HEK293 (cell line): Measurements from ENCODE around the gene RUNX1.

ENCODE experiments used
- CTCF ChIA-PET: fragments of 350-600 bp; formaldehyde crosslinking; extraction: SDS; loops from one replicate; lab custom pipeline; 2021; ENCODE audit warnings: antibody characterized with exemption; lab: Yijun Ruan, JAX
- POLR2A ChIA-PET: fragments of 300-600 bp; formaldehyde crosslinking; extraction: SDS; loops from one replicate; lab custom pipeline; 2020; ENCODE audit warnings: antibody characterized with exemption, inconsistent platforms; lab: Yijun Ruan, JAX
- H3K27ac ChIP-seq: fragments of 200-500 bp; sonication (Bioruptor generic); 2 replicates; pipeline ENCODE4 v1.5.1; 2014; ENCODE audit warnings: low read depth, low read length, control low read depth, inconsistent platforms; ENCODE audit errors: extremely low read depth
- H3K36me3 ChIP-seq, 2 experiments: fragments of 200-500 bp in 1 of 2; sonication (Bioruptor generic) in 1 of 2; 1 replicate in 1 of 2; 2 replicates in 1 of 2; pipeline ENCODE4 v1.5.1; 2014 to 2017; ENCODE audit warnings: inconsistent platforms in 2 of 2, low read length in 2 of 2; ENCODE audit not compliant: control insufficient read depth in 2 of 2, insufficient read depth in 1 of 2
- H3K4me1 ChIP-seq: fragments of 200-500 bp; sonication (Bioruptor generic); 2 replicates; pipeline ENCODE4 v1.5.1; 2014; ENCODE audit warnings: mild to moderate bottlenecking, low read length, inconsistent platforms; ENCODE audit not compliant: control insufficient read depth, insufficient read depth
- H3K4me3 ChIP-seq: 2 replicates; pipeline ENCODE4 v1.5.1; 2011; ENCODE audit warnings: low read depth, mild to moderate bottlenecking, control low read depth, low read length, moderate library complexity
- H3K9me3 ChIP-seq: fragments of 200-500 bp; sonication (Bioruptor generic); 2 replicates; pipeline ENCODE4 v1.5.1; 2014; ENCODE audit warnings: low read depth, low read length, inconsistent platforms; ENCODE audit not compliant: control insufficient read depth, insufficient read depth
- GFI1B ChIP-seq: fragments of 450-650 bp; formaldehyde crosslinking; IDR thresholded peaks from 2 replicates; pipeline ENCODE4 v1.5.1; 2016; ENCODE audit warnings: missing biosample characterization, missing genetic modification characterization
- HOXD13 ChIP-seq: sonication (generic); formaldehyde crosslinking; IDR thresholded peaks from 2 replicates; pipeline ENCODE4 v1.8.0; 2022; ENCODE audit warnings: missing genetic modification reagents, borderline replicate concordance
- OVOL3 ChIP-seq: fragments of 450-650 bp; formaldehyde crosslinking; IDR thresholded peaks from 2 replicates; pipeline ENCODE4 v1.5.1; 2016; ENCODE audit warnings: missing biosample characterization, missing genetic modification characterization
- SALL2 ChIP-seq: fragments of 450-650 bp; formaldehyde crosslinking; IDR thresholded peaks from 2 replicates; pipeline ENCODE4 v1.5.0; 2017; ENCODE audit warnings: missing biosample characterization, mild to moderate bottlenecking, missing genetic modification characterization, borderline replicate concordance
- ZBTB44 ChIP-seq: fragments of 450-650 bp; IDR thresholded peaks from 2 replicates; pipeline ENCODE4 v1.5.1; 2018; ENCODE audit warnings: missing biosample characterization, mild to moderate bottlenecking, missing genetic modification characterization
- ZNF10 ChIP-seq: fragments of 450-650 bp; formaldehyde crosslinking; IDR thresholded peaks from 2 replicates; pipeline ENCODE4 v1.5.1; 2017; ENCODE audit warnings: missing biosample characterization, missing genetic modification characterization
- ZNF121 ChIP-seq: fragments of 450-650 bp; formaldehyde crosslinking; IDR thresholded peaks from 2 replicates; pipeline ENCODE4 v1.5.1; 2016; ENCODE audit warnings: missing biosample characterization, missing genetic modification characterization
- ZNF155 ChIP-seq: fragments of 450-650 bp; formaldehyde crosslinking; IDR thresholded peaks from 2 replicates; pipeline ENCODE4 v1.5.1; 2016; ENCODE audit warnings: missing biosample characterization, missing genetic modification characterization
- ZNF175 ChIP-seq: fragments of 450-650 bp; formaldehyde crosslinking; IDR thresholded peaks from 2 replicates; pipeline ENCODE4 v1.5.1; 2016; ENCODE audit warnings: missing biosample characterization, missing genetic modification characterization
- ZNF184 ChIP-seq: fragments of 450-650 bp; IDR thresholded peaks from 2 replicates; pipeline ENCODE4 v1.5.1; 2018; ENCODE audit warnings: missing biosample characterization, mild to moderate bottlenecking, missing genetic modification characterization
- ZNF202 ChIP-seq: fragments of 450-650 bp; formaldehyde crosslinking; IDR thresholded peaks from 2 replicates; pipeline ENCODE4 v1.5.1; 2016; ENCODE audit warnings: missing biosample characterization, missing genetic modification characterization, borderline replicate concordance
- ZNF214 ChIP-seq: fragments of 450-650 bp; formaldehyde crosslinking; IDR thresholded peaks from 2 replicates; pipeline ENCODE4 v1.5.1; 2017; ENCODE audit warnings: missing biosample characterization, mild to moderate bottlenecking, missing genetic modification characterization, borderline replicate concordance
- ZNF280C ChIP-seq: fragments of 450-650 bp; formaldehyde crosslinking; IDR thresholded peaks from 2 replicates; pipeline ENCODE4 v1.5.1; 2016; ENCODE audit warnings: missing biosample characterization, missing genetic modification characterization
- ZNF423 ChIP-seq: fragments of 450-650 bp; formaldehyde crosslinking; IDR thresholded peaks from 2 replicates; pipeline ENCODE4 v1.5.1; 2016; ENCODE audit warnings: missing biosample characterization, missing genetic modification characterization
- ZNF513 ChIP-seq: fragments of 450-650 bp; IDR thresholded peaks from 2 replicates; pipeline ENCODE4 v1.5.1; 2018; ENCODE audit warnings: missing biosample characterization, missing genetic modification characterization
- ZNF514 ChIP-seq: fragments of 450-650 bp; formaldehyde crosslinking; IDR thresholded peaks from 2 replicates; pipeline ENCODE4 v1.5.1; 2016; ENCODE audit warnings: missing biosample characterization, missing genetic modification characterization
- ZNF548 ChIP-seq: fragments of 450-650 bp; formaldehyde crosslinking; IDR thresholded peaks from 2 replicates; pipeline ENCODE4 v1.5.1; 2016; ENCODE audit warnings: missing biosample characterization, missing genetic modification characterization
- ZNF623 ChIP-seq: fragments of 450-650 bp; formaldehyde crosslinking; IDR thresholded peaks from 2 replicates; pipeline ENCODE4 v1.5.1; 2016; ENCODE audit warnings: missing biosample characterization, missing genetic modification characterization
- ZNF660 ChIP-seq: fragments of 450-650 bp; IDR thresholded peaks from 2 replicates; pipeline ENCODE4 v1.5.1; 2018; ENCODE audit warnings: missing biosample characterization, mild to moderate bottlenecking, missing genetic modification characterization
- ZNF776 ChIP-seq: fragments of 450-650 bp; formaldehyde crosslinking; IDR thresholded peaks from 2 replicates; pipeline ENCODE4 v1.5.0; 2017; ENCODE audit warnings: missing biosample characterization, missing genetic modification characterization, borderline replicate concordance
- ZSCAN30 ChIP-seq: fragments of 450-650 bp; IDR thresholded peaks from 2 replicates; pipeline ENCODE4 v1.5.1; 2018; ENCODE audit warnings: missing biosample characterization, mild to moderate bottlenecking, missing genetic modification characterization, moderate library complexity
- ZXDB ChIP-seq: fragments of 450-650 bp; formaldehyde crosslinking; IDR thresholded peaks from 2 replicates; pipeline ENCODE4 v1.5.1; 2016; ENCODE audit warnings: missing biosample characterization, missing genetic modification characterization
- TF ChIP-seq, protein P1 (sequence below): fragments of 450-650 bp; formaldehyde crosslinking; IDR thresholded peaks from 2 replicates; pipeline ENCODE4 v1.5.1; 2016; ENCODE audit warnings: missing biosample characterization, missing genetic modification characterization, low read depth
- TF ChIP-seq, protein P2 (sequence below): fragments of 450-650 bp; formaldehyde crosslinking; IDR thresholded peaks from 2 replicates; pipeline ENCODE4 v1.5.1; 2016; ENCODE audit warnings: missing biosample characterization, missing genetic modification characterization

The RUNX1 gene

DNA sequence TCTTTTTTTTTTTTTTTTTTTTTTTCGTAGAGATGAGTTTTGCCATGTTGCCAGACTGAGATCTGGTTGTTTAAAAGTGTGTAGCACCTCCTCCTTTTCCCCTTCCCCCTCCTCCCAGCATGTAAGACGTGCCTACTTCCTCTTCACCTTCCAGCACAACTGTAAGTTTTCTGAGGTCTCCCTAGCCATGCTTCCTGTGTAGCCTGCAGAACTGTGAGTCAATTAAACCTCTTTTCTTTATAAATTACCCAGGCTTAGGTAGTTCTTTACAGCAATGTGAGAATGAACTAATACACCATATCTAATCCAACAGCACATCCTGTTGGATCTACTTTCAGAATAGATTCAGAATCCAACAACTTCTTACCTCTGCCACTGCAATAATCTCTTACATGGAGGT is 269.2 kb downstream of the RUNX1 start:
- POLR2A ChIA-PET, result no interaction called here
- H3K4me1 ChIP-seq, result no peaks in the 10 kb centered on the region
- H3K4me3 ChIP-seq, result no peak overlapping the region
- H3K27ac ChIP-seq, result no peak overlapping the region
- TF ChIP-seq ZNF513 (no peak), HOXD13 (no peak), ZNF214 (tag by site-specific recombination) (no peak), ZNF184 (tag by site-specific recombination) (no peak)
- no peaks in the 10 kb centered on the region for H3K36me3 ChIP-seq
- no peaks in the 10 kb centered on the region for H3K9me3 ChIP-seq
- CTCF ChIA-PET, result interaction anchor here (0.6 kb wide), 1 partner anchor 130 kb away, joined by 3 read pairs; no protein-coding TSS in a partner anchor

GRCh38 chr21:34775793-34776192 is 273.3 kb downstream of the RUNX1 start:
- Histone ChIP-seq H3K36me3 (no peaks in the 10 kb centered on the region), H3K27ac (no peak overlapping the region), H3K9me3 (no peaks in the 10 kb centered on the region), H3K4me1 (peaks cover 5% of the 10 kb centered on the region; the same call in 1 of the 2 replicates), H3K4me3 (no peak overlapping the region)
- ChIA-PET CTCF (interaction anchor here (1.3 kb wide), 1 partner anchor 30 kb away, joined by 3 read pairs; no protein-coding TSS in a partner anchor), POLR2A (no interaction called here)
- TF ChIP-seq ZNF423, result no peak
- no peak for TF ChIP-seq ZNF280C (tag by site-specific recombination)
- TF ChIP-seq ZNF623 (tag by site-specific recombination), result no peak
- TF ChIP-seq ZNF776, result no peak
- TF ChIP-seq ZNF10 (tag by site-specific recombination), result no peak
- no peak for TF ChIP-seq GFI1B (tag by site-specific recombination)
- no peak for TF ChIP-seq SALL2 (tag by site-specific recombination)
- TF ChIP-seq, protein P1, sequence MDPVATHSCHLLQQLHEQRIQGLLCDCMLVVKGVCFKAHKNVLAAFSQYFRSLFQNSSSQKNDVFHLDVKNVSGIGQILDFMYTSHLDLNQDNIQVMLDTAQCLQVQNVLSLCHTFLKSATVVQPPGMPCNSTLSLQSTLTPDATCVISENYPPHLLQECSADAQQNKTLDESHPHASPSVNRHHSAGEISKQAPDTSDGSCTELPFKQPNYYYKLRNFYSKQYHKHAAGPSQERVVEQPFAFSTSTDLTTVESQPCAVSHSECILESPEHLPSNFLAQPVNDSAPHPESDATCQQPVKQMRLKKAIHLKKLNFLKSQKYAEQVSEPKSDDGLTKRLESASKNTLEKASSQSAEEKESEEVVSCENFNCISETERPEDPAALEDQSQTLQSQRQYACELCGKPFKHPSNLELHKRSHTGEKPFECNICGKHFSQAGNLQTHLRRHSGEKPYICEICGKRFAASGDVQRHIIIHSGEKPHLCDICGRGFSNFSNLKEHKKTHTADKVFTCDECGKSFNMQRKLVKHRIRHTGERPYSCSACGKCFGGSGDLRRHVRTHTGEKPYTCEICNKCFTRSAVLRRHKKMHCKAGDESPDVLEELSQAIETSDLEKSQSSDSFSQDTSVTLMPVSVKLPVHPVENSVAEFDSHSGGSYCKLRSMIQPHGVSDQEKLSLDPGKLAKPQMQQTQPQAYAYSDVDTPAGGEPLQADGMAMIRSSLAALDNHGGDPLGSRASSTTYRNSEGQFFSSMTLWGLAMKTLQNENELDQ, result no peak
- no peak for TF ChIP-seq ZNF121
- no peak for TF ChIP-seq ZNF548 (tag by site-specific recombination)
- no peak for TF ChIP-seq ZSCAN30 (tag by site-specific recombination)
- TF ChIP-seq, protein P2, sequence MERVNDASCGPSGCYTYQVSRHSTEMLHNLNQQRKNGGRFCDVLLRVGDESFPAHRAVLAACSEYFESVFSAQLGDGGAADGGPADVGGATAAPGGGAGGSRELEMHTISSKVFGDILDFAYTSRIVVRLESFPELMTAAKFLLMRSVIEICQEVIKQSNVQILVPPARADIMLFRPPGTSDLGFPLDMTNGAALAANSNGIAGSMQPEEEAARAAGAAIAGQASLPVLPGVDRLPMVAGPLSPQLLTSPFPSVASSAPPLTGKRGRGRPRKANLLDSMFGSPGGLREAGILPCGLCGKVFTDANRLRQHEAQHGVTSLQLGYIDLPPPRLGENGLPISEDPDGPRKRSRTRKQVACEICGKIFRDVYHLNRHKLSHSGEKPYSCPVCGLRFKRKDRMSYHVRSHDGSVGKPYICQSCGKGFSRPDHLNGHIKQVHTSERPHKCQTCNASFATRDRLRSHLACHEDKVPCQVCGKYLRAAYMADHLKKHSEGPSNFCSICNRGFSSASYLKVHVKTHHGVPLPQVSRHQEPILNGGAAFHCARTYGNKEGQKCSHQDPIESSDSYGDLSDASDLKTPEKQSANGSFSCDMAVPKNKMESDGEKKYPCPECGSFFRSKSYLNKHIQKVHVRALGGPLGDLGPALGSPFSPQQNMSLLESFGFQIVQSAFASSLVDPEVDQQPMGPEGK, result no peak
- TF ChIP-seq OVOL3 (tag by site-specific recombination), result no peak
- no peak for TF ChIP-seq ZXDB (tag by site-specific recombination)
- no peak for TF ChIP-seq ZNF155 (tag by site-specific recombination)
- TF ChIP-seq ZNF202, result no peak
- TF ChIP-seq ZNF514 (tag by site-specific recombination), result no peak
- TF ChIP-seq ZBTB44, result no peak
- TF ChIP-seq ZNF660 (tag by site-specific recombination), result no peak
- TF ChIP-seq ZNF175 (tag by site-specific recombination), result no peak
